HEK293T (cell line): ENCODE results near the gene PI4K2A.

Experiments used
- CTCF ChIA-PET: fragments of 350-600 bp; formaldehyde crosslinking; extraction: SDS; loops from one replicate; lab custom pipeline; 2021; ENCODE audit warnings: antibody characterized with exemption, inconsistent platforms; lab: Yijun Ruan, JAX
- POLR2A ChIA-PET: fragments of 350-600 bp; formaldehyde crosslinking; extraction: SDS; loops from one replicate; lab custom pipeline; 2020; ENCODE audit warnings: antibody characterized with exemption, inconsistent platforms; lab: Yijun Ruan, JAX
- DNase-seq: peaks from one replicate; pipeline ENCODE4 v3.0.0; 2012; ENCODE audit warnings: mixed read lengths; ENCODE audit errors: extremely low spot score
- ARNT ChIP-seq: fragments of 450-650 bp; IDR thresholded peaks from 2 replicates; pipeline ENCODE4 v1.6.1; 2017; ENCODE audit warnings: mild to moderate bottlenecking
- BHLHE40 ChIP-seq: fragments of 450-650 bp; IDR thresholded peaks from 2 replicates; pipeline ENCODE4 v1.6.1; 2016; ENCODE audit warnings: mild to moderate bottlenecking, moderate library complexity, borderline replicate concordance
- CTBP1 ChIP-seq: fragments of 450-650 bp; IDR thresholded peaks from 2 replicates; pipeline ENCODE4 v1.6.1; 2016; ENCODE audit warnings: borderline replicate concordance
- ELF4 ChIP-seq: fragments of 450-650 bp; IDR thresholded peaks from 2 replicates; pipeline ENCODE4 v1.6.1; 2017; ENCODE audit warnings: antibody characterized with exemption
- FOXA1 ChIP-seq: fragments of 450-650 bp; IDR thresholded peaks from 2 replicates; pipeline ENCODE4 v1.6.1; 2016; ENCODE audit warnings: mild to moderate bottlenecking
- FOXK2 ChIP-seq: fragments of 450-650 bp; IDR thresholded peaks from 2 replicates; pipeline ENCODE4 v1.6.1; 2016; ENCODE audit warnings: mild to moderate bottlenecking
- FOXM1 ChIP-seq: fragments of 450-650 bp; IDR thresholded peaks from 2 replicates; pipeline ENCODE4 v1.6.1; 2017; ENCODE audit warnings: mild to moderate bottlenecking, borderline replicate concordance
- HDGF ChIP-seq: fragments of 450-650 bp; IDR thresholded peaks from 2 replicates; pipeline ENCODE4 v1.6.1; 2017; ENCODE audit warnings: antibody characterized with exemption, borderline replicate concordance
- L3MBTL2 ChIP-seq: fragments of 450-650 bp; conservative IDR thresholded peaks from 2 replicates; pipeline ENCODE4 v1.6.1; 2016; ENCODE audit warnings: mild to moderate bottlenecking
- LEF1 ChIP-seq: fragments of 450-650 bp; IDR thresholded peaks from 2 replicates; pipeline ENCODE4 v1.6.1; 2017; ENCODE audit warnings: mild to moderate bottlenecking, borderline replicate concordance
- NFRKB ChIP-seq: fragments of 450-650 bp; IDR thresholded peaks from 2 replicates; pipeline ENCODE4 v1.6.1; 2016; ENCODE audit warnings: mild to moderate bottlenecking, moderate library complexity
- PKNOX1 ChIP-seq: fragments of 450-650 bp; IDR thresholded peaks from 2 replicates; pipeline ENCODE4 v1.6.1; 2016
- SP1 ChIP-seq: fragments of 450-650 bp; IDR thresholded peaks from 2 replicates; pipeline ENCODE4 v1.6.1; 2017
- SUZ12 ChIP-seq: fragments of 450-650 bp; IDR thresholded peaks from 2 replicates; pipeline ENCODE4 v1.6.1; 2016; ENCODE audit warnings: mild to moderate bottlenecking
- TARDBP ChIP-seq: fragments of 450-650 bp; IDR thresholded peaks from 2 replicates; pipeline ENCODE4 v1.6.1; 2016
- ZNF384 ChIP-seq: fragments of 450-650 bp; IDR thresholded peaks from 2 replicates; pipeline ENCODE4 v1.6.1; 2016

Gene PI4K2A

DNA sequence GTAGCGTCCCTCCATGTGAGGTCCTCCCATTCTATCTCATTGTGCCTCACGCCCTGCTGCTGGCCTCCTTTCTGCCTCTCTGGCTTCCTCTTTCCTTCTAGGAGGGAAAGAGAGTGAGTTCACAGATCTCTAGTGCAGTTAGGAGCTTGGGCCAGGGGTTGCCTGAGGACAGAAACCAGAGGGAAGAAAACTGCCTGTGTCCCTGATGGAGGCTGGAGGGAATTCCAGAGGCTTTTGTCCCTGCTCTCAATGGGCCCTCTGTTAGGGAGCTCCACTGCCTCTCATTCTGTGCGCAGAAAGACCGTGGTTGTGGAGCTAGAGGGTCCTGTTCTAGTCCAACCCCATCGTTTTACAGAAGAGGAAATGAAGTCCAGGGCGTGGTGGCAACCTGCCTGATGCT, 77.7 kb downstream of the PI4K2A start:
- TF ChIP-seq FOXM1 (no peak), FOXA1 (no peak), SP1 (no peak), PKNOX1 (no peak), BHLHE40 (no peak), LEF1 (no peak), TARDBP (no peak), NFRKB (no peak), ELF4 (no peak), CTBP1 (no peak), FOXK2 (no peak), L3MBTL2 (no peak)

GRCh38 chr10:97718659-97719142, 78.2 kb downstream of the PI4K2A start:
- ChIA-PET CTCF (interaction anchor here (0.7 kb wide), 1 partner anchor 10 kb away, joined by 4 read pairs; no protein-coding TSS in a partner anchor), POLR2A (interaction anchor here (1.7 to 1.9 kb wide), 2 partner anchors 18 to 32 kb away, joined by 4 to 6 read pairs; partner anchors contain the start of genes AVPI1 and ZFYVE27)
- TF ChIP-seq FOXA1 (no peak), ARNT (no peak), ELF4 (no peak), ZNF384 (no peak), NFRKB (no peak), FOXM1 (no peak), BHLHE40 (no peak), HDGF (no peak), TARDBP (no peak), L3MBTL2 (no peak), CTBP1 (no peak), PKNOX1 (no peak), FOXK2 (no peak), LEF1 (no peak)
- DNase-seq = no peak

More for the DNA sequence above, 77.7 kb downstream of the PI4K2A start:
- CTCF ChIA-PET = interaction anchor here (0.7 to 2.1 kb wide), 2 partner anchors 9 to 16 kb away, joined by 4 to 9 read pairs; no protein-coding TSS in a partner anchor
- DNase-seq = no peak
- POLR2A ChIA-PET = interaction anchor here (1.5 to 1.9 kb wide), 3 partner anchors 13 to 31 kb away, joined by 3 to 6 read pairs (median 4); partner anchors contain the start of genes AVPI1 and ZFYVE27

- CTCF ChIA-PET = interaction anchor here (1.3 kb wide), 1 partner anchor 10 kb away, joined by 3 read pairs; no protein-coding TSS in a partner anchor
Measured at GRCh38 chr10:97719602-97720001, 79.1 kb downstream of the PI4K2A start.

GRCh38 chr10:97721871-97722780, 81.7 kb downstream of the PI4K2A start:
- CTCF ChIA-PET = interaction anchor here (2.3 to 2.9 kb wide), 2 partner anchors 12 to 20 kb away, joined by 10 to 19 read pairs; no protein-coding TSS in a partner anchor
- TF ChIP-seq FOXM1 = no peak
- no peak for TF ChIP-seq ELF4
- no peak for TF ChIP-seq L3MBTL2
- TF ChIP-seq PKNOX1 = no peak
- TF ChIP-seq HDGF = no peak
- TF ChIP-seq FOXA1 = no peak
- TF ChIP-seq FOXK2 = no peak
- no peak for TF ChIP-seq BHLHE40
- no peak for TF ChIP-seq SUZ12
- TF ChIP-seq ARNT = no peak
- no peak for TF ChIP-seq CTBP1
- TF ChIP-seq SP1 = no peak
- TF ChIP-seq LEF1 = no peak
- TF ChIP-seq TARDBP = no peak
- TF ChIP-seq ZNF384 = no peak
- no peak for TF ChIP-seq NFRKB
- DNase-seq = no peak
- POLR2A ChIA-PET = interaction anchor here (5.3 kb wide), 1 partner anchor 9 kb away, joined by 63 read pairs; the partner anchor contains the start of gene MARVELD1

More at GRCh38 chr10:97719602-97720001, 79.1 kb downstream of the PI4K2A start:
- POLR2A ChIA-PET = interaction anchor here (1.7 kb wide), 1 partner anchor 17 kb away, joined by 4 read pairs; the partner anchor contains the start of gene ZFYVE27
- no peak for DNase-seq
- TF ChIP-seq HDGF = no peak
- no peak for TF ChIP-seq LEF1

DNA sequence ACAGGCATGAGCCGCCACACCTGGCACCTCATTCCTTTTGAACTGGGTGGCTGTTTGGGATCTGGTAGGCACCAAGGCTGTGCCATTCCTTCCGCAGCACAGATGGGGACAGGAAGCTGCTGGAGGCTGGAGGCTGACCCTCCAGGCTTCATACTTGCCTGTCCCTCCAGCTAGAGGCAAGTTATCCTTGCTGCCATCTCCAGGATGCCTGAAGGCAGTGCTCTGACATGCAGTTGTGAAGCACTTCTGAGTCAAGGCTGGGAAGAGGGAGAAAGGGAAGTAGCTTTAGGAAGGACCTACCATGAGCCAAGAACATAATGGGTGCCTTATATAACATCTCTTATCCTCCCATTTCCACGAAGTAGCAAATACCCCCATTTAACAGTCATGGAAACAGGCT, 82.5 kb downstream of the PI4K2A start:
- CTCF ChIA-PET = interaction anchor here (0.6 to 2.9 kb wide), 5 partner anchors 10 to 46 kb away, joined by 3 to 19 read pairs (median 6); partner anchors contain the start of gene MARVELD1
- no peak for TF ChIP-seq ARNT
- TF ChIP-seq NFRKB = no peak
- TF ChIP-seq PKNOX1 = no peak
- no peak for TF ChIP-seq BHLHE40
- TF ChIP-seq CTBP1 = no peak
- TF ChIP-seq SP1 = no peak
- no peak for TF ChIP-seq ZNF384
- no peak for TF ChIP-seq TARDBP
- TF ChIP-seq FOXM1 = no peak
- no peak for TF ChIP-seq SUZ12
- no peak for TF ChIP-seq L3MBTL2
- no peak for TF ChIP-seq FOXK2
- TF ChIP-seq HDGF = no peak
- TF ChIP-seq FOXA1 = no peak
- no peak for TF ChIP-seq LEF1
- TF ChIP-seq ELF4 = no peak
- DNase-seq = no peak
- POLR2A ChIA-PET = interaction anchor here (2.2 to 5.3 kb wide), 2 partner anchors 9 to 14 kb away, joined by 9 to 63 read pairs; partner anchors contain the start of genes MARVELD1 and ZFYVE27
